Measurements from ENCODE around the gene MAST4. TPM values are rescaled to one million over a fixed set of nuclear protein-coding genes. Genes with fewer than 3 reads are reported as not detected.

The MAST4 gene
- total RNA-seq, 2 donors from 2014 or later: 30.5 to 47.8 TPM

- ATAC-seq (ENCODE audit: insufficient number of reproducible peaks, low FRiP score, low read depth) (no peak), DNase-seq (ENCODE audit: low spot score) (no peak)
- TF ChIP-seq CTCF (IDR thresholded peaks at IDR 0.05): no peak
- Histone ChIP-seq H3K27ac (no peak overlapping the region), H3K4me1 (ENCODE audit: control insufficient read depth in 1 of 2, low read depth in 2 of 2) (no peaks in the 10 kb centered on the region), H3K9me3 (peaks cover 7% of the 10 kb centered on the region), H3K36me3 (no peaks in the 10 kb centered on the region), H3K4me3 (no peak overlapping the region), H3K27me3 (replicated peaks; ENCODE audit: insufficient read depth) (no peaks in the 10 kb centered on the region)
Observed at GRCh38 chr5:66710557-66711088, 114.4 kb downstream of the MAST4 start.

GRCh38 chr5:66713998-66714397, 117.8 kb downstream of the MAST4 start:
- H3K36me3 ChIP-seq: no peaks in the 10 kb centered on the region
- DNase-seq (ENCODE audit: low spot score) (no peak), ATAC-seq (ENCODE audit: insufficient number of reproducible peaks, low FRiP score, low read depth) (no peak)
- H3K4me1 ChIP-seq (ENCODE audit: control insufficient read depth in 1 of 2, low read depth in 2 of 2): peaks cover 0 to 6% of the 10 kb centered on the region in 2 donors
- H3K4me3 ChIP-seq: no peak overlapping the region
- H3K27ac ChIP-seq: no peak overlapping the region
- no peaks in the 10 kb centered on the region for H3K27me3 ChIP-seq (replicated peaks; ENCODE audit: insufficient read depth)
- TF ChIP-seq CTCF (IDR thresholded peaks at IDR 0.05): no peak
- peaks cover 7% of the 10 kb centered on the region for H3K9me3 ChIP-seq

- H3K27me3 ChIP-seq (replicated peaks; ENCODE audit: insufficient read depth): no peaks in the 10 kb centered on the region
Observed at GRCh38 chr5:66717455-66718373, 121.5 kb downstream of the MAST4 start.

GRCh38 chr5:66718374-66719002, 122.3 kb downstream of the MAST4 start:
- Histone ChIP-seq H3K36me3 (no peaks in the 10 kb centered on the region), H3K9me3 (no peaks in the 10 kb centered on the region), H3K4me1 (ENCODE audit: control insufficient read depth in 1 of 2, low read depth in 2 of 2) (peaks cover 0 to 6% of the 10 kb centered on the region in 2 donors), H3K4me3 (no peak overlapping the region), H3K27me3 (replicated peaks; ENCODE audit: insufficient read depth) (no peaks in the 10 kb centered on the region), H3K27ac (no peak overlapping the region)
- DNase-seq (ENCODE audit: low spot score) (no peak), ATAC-seq (ENCODE audit: insufficient number of reproducible peaks, low FRiP score, low read depth) (no peak)
- no peak for TF ChIP-seq CTCF (IDR thresholded peaks at IDR 0.05)

More at GRCh38 chr5:66717455-66718373, 121.5 kb downstream of the MAST4 start:
- no peak overlapping the region for H3K27ac ChIP-seq
- no peaks in the 10 kb centered on the region for H3K9me3 ChIP-seq
- peaks cover 0 to 6% of the 10 kb centered on the region in 2 donors for H3K4me1 ChIP-seq (ENCODE audit: control insufficient read depth in 1 of 2, low read depth in 2 of 2)
- ATAC-seq (ENCODE audit: insufficient number of reproducible peaks, low FRiP score, low read depth) (no peak), DNase-seq (ENCODE audit: low spot score) (no peak)
- H3K4me3 ChIP-seq: no peak overlapping the region
- no peak for TF ChIP-seq CTCF (IDR thresholded peaks at IDR 0.05)
- no peaks in the 10 kb centered on the region for H3K36me3 ChIP-seq

GRCh38 chr5:66720780-66721179, 124.6 kb downstream of the MAST4 start:
- H3K9me3 ChIP-seq: no peaks in the 10 kb centered on the region
- no peak for TF ChIP-seq CTCF (IDR thresholded peaks at IDR 0.05)
- H3K27ac ChIP-seq: no peak overlapping the region
- DNase-seq (ENCODE audit: low spot score): no peak
- no peaks in the 10 kb centered on the region for H3K36me3 ChIP-seq
- no peak overlapping the region for H3K4me3 ChIP-seq
- no peak for ATAC-seq (ENCODE audit: insufficient number of reproducible peaks, low FRiP score, low read depth)
- H3K27me3 ChIP-seq (replicated peaks; ENCODE audit: insufficient read depth): no peaks in the 10 kb centered on the region
- peaks cover 0 to 6% of the 10 kb centered on the region in 2 donors for H3K4me1 ChIP-seq (ENCODE audit: control insufficient read depth in 1 of 2, low read depth in 2 of 2)

Measured in thoracic aorta (tissue), 2 donors.